ENCODE measurements around the gene TGFBI. TPM values are rescaled to one million over a fixed set of nuclear protein-coding genes. Genes with fewer than 3 reads are reported as not detected.
A peak's percentile ranks its signal among the peaks of the same experiment; 100 is the strongest.

TGFBI gene
- total RNA-seq, 2 donors from 2014 or later, result 47.5 to 63.3 TPM

- intact Hi-C loops (cut with DNase I), result loop anchor here (5.0 to 10.0 kb wide), 3 partner anchors 52 to 135 kb away; partner anchors contain the start of gene SMAD5
- no peaks in the 10 kb centered on the region for H3K9me3 ChIP-seq
Measured at GRCh38 chr5:136082390-136083193, 53.8 kb downstream of the TGFBI start.

GRCh38 chr5:136084698-136085097 is 55.9 kb downstream of the TGFBI start:
- no peak for TF ChIP-seq CTCF (IDR thresholded peaks at IDR 0.05)
- no peaks in the 10 kb centered on the region for H3K27me3 ChIP-seq
- no peaks in the 10 kb centered on the region for H3K36me3 ChIP-seq
- no peaks in the 10 kb centered on the region for H3K9me3 ChIP-seq
- H3K9ac ChIP-seq (ENCODE audit: low read depth in 2 of 2, low read length in 2 of 2), result no peak overlapping the region
- no peak overlapping the region for H3K27ac ChIP-seq
- no peak for DNase-seq
- no peak overlapping the region for H3K4me3 ChIP-seq
- peaks cover 17% of the 10 kb centered on the region for H3K4me1 ChIP-seq
- intact Hi-C loops (cut with DNase I), result loop anchor here (5.0 to 10.0 kb wide), 3 partner anchors 50 to 137 kb away; partner anchors contain the start of gene SMAD5

More at GRCh38 chr5:136082390-136083193, 53.8 kb downstream of the TGFBI start:
- no peak overlapping the region for H3K9ac ChIP-seq (ENCODE audit: low read depth in 2 of 2, low read length in 2 of 2)
- DNase-seq, result peak; percentile 91
- no peaks in the 10 kb centered on the region for H3K27me3 ChIP-seq
- TF ChIP-seq CTCF (IDR thresholded peaks at IDR 0.05), result peak; percentile 76
- H3K4me1 ChIP-seq, result peaks cover 5% of the 10 kb centered on the region
- H3K27ac ChIP-seq, result no peak overlapping the region
- H3K4me3 ChIP-seq, result no peak overlapping the region
- H3K36me3 ChIP-seq, result no peaks in the 10 kb centered on the region

DNA sequence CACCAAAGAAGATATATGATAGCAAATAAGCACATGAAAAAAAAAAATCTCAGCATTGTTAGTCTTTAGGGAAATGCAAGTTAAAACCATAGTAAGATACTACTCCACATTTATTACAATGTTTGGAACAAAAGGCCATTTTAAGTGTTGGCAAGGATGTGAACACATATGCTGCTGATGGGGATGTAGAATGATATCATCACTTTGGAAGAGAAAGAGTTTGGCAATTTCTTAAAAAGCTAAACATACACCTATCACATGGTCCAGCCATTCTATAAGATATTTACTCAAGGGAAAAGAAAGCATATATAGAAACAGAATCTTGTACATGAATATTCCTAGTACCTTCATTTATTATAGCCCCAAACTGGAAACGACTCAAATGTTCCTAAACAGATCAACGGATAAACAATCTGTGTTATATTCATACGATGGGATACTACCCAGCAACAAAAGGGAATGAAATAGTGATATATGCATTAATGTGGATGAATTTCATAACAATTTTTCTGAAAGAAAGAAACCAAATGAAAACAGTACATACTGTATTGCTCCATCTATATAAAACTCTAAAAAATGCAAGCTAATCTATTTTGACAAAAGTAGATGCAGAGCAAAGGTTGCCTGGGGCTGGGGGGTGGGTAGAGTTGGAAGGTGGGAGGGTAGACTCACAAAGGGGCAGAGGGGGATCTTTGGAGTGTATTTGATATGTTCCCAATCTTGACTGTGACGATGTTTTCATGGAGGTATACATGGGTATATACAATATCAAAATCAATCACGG is 58.2 kb downstream of the TGFBI start:
- no peak for DNase-seq
- no peak overlapping the region for H3K9ac ChIP-seq (ENCODE audit: low read depth in 2 of 2, low read length in 2 of 2)
- no peak for TF ChIP-seq CTCF (IDR thresholded peaks at IDR 0.05)
- no peaks in the 10 kb centered on the region for H3K9me3 ChIP-seq
- H3K27me3 ChIP-seq, result no peaks in the 10 kb centered on the region
- intact Hi-C loops (cut with DNase I), result loop anchor here (10.0 kb wide), 1 partner anchor 48 kb away; the partner anchor contains the start of gene SMAD5
- no peak overlapping the region for H3K4me3 ChIP-seq
- no peaks in the 10 kb centered on the region for H3K36me3 ChIP-seq
- H3K4me1 ChIP-seq, result peaks cover 17% of the 10 kb centered on the region
- H3K27ac ChIP-seq, result peak overlapping the region; percentile 27

DNA sequence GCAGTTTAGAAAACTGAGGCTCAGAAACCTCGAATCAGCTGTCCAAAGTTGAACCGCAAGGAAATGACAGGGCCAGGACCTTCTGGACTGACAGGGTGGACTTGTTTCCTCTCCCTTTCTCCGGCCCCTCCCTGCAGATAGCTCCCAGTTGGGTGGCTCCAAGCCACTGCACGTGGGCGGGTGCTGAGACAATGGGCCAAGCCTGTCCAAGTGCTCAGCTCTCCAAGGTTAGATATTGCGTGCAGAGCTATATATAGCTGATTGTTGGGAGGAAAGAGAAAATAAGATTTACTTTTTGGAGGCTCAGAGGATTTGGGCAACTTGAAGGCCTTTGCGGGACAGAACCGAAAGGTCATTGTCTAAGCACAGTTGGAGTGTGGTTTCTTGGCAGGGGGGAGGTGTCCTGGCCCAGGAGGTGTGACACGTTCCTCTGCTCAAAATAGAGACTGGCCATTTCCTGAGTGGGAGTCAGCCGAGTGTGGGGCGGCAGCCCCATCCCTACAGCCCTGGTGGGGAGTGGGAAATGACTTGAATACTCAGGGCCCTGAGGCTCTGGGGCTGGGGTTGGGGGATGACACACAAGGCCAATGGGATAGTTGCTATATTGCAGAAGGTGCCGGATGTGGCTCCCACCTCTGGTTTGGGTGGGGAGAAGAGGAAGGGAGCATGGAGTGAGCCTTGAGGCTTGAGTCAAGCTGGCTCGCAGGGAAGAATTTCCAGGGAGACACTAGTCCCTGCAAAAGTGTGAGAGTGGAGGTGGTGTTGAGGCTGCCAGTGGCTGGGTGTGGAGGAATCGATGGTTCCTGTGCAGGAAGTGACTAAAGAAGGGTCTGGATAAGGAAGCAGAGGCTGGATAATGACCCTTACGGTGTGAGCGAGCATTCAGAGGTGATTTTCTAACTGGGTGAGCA is 59.4 kb downstream of the TGFBI start:
- intact Hi-C loops (cut with DNase I), result loop anchor here (10.0 kb wide), 1 partner anchor 47 kb away; the partner anchor contains the start of gene SMAD5
- Histone ChIP-seq H3K36me3 (no peaks in the 10 kb centered on the region), H3K9ac (ENCODE audit: low read depth in 2 of 2, low read length in 2 of 2) (peak overlapping the region in 1 of 2 donors; percentile 55), H3K27me3 (no peaks in the 10 kb centered on the region), H3K9me3 (no peaks in the 10 kb centered on the region), H3K4me3 (no peak overlapping the region), H3K4me1 (peaks cover 12% of the 10 kb centered on the region), H3K27ac (peak overlapping the region; percentile 27)
- DNase-seq, result peak; percentile 91
- TF ChIP-seq CTCF (IDR thresholded peaks at IDR 0.05), result no peak

Measured in colonic mucosa (tissue), 4 donors.